ENCODE results near the gene ASPN.
A peak's percentile ranks its signal among the peaks of the same experiment; 100 is the strongest.

Gene ASPN

DNA sequence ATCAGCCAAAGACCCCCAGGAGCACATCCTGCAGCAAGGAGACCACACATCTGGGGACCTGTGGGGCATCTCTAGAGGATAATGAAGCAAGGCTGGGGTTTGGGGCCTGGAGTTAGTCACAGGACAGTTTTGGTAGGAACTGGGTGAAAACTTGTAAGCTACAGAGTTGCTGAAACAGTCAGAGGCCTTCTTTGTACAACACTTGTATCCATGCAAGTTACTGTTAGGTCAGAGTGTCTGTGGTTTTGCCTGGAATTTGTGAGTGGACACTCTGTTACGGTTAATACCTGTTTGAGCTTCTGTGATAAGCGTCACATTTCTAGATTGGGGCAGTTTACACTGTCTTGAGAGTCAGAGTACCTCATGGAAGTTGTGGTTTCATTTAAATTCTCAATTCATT is 22.6 kb upstream of the ASPN start:
- no peak for DNase-seq (ENCODE audit: low read depth)

- no peak for DNase-seq (ENCODE audit: low read depth)
Measured at GRCh38 chr9:92503156-92503555, 20.9 kb upstream of the ASPN start.

DNA sequence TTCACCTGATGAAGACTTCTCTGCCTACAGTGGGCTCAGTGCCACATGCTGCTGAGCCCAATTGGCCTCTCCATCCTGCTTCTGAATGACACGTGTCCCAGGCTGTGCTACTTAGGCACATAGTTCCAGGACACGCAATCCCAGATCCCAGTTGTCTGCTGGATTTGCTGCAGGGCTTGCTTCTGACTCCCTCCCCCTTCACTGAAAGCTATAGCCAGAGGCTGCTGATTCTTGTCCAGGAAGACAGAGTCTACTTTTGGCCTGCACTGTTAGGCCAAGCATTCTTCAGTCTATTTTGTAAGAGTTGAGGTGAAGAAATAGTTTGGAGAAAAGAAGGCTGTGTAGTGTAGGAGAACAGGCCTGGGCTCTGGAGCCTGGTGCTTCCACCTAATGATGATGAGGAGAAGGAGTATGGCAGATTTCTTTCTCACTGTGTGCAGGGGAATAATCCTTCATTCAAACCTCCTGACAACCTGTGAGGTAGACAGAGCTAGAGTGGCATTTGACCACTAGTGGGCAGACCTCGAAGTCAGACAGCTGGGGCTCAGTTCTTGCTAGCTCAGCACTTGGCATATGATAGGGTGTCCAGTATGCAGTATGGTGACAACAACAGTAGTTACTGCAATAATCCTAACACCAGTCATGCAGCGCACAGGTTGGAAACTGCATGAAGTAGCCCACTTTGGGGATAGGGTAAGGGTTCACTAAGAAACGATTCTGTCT is 19.5 kb upstream of the ASPN start:
- DNase-seq (ENCODE audit: low read depth): peak; percentile 50

DNA sequence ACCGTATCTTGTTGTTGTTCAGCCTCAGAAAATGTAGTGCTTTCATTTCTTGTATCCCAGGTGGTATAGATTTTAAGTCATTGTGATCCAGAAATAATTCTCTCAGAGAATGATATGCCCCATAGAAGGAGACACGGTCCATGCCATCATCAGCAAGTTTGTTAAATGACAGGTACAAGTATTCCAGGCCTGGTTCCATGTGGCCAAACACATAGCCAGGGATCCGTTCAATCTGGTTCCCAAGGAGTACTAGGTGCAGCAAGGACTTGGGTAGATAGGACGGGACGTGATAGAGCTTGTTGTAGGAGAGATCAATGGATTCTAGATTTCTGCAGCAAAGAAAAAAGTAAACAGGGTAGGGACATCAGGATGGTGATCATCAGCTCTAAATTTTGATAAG is 18.4 kb upstream of the ASPN start:
- no peak for DNase-seq (ENCODE audit: low read depth)

DNA sequence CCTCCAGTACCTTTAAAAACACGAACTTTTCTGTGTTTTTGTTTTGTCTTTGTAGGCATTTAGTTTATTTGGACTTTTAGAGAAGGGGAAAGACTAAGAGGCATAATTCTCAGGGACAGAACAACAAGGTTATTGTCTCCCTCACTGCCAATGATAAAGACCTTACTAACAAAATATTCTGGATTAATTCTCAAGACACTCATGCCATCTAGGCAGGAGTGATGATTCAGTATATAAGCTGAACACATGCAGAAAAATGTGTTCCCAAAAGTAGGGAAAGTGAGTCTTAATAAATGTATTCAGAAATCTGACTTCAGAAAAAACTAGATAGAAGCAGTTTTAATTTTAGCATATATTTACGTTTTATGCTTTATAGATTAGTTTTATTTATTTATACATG is 17.4 kb upstream of the ASPN start:
- no peak for DNase-seq (ENCODE audit: low read depth)

GRCh38 chr9:92496396-92497176 is 14.3 kb upstream of the ASPN start:
- no peak for DNase-seq (ENCODE audit: low read depth)

- DNase-seq (ENCODE audit: low read depth): no peak
Measured at GRCh38 chr9:92494856-92495255, 12.6 kb upstream of the ASPN start.

DNA sequence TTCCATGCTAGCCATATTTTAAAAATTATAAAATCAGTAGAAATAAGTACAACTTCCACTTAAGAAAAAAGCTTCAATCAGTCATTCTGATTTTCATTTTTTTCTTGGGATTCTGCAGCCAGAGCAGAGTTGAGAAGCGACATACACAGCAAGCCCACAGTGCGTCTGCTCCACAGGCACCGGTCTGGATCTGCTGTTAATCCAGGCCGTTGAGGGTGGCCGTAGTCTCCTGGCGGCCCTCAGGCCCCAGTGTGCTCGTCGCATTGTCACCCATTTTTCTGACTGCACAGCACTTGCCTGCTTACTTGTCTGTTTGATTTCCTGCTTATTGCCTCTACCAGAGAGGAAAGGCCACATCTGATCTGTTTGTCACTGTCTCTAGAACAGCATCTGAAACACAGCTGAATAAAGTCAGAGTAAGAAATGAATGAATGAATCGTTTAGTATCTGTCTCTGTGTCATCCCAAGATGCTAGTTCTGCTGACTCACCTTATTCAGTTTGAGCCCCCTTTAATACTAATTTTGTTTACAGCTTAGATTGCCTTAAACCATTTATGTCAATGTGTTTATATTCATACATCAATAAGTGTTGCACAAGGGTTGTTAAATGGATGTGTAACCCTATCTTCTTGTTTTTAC is 11.6 kb upstream of the ASPN start:
- no peak for DNase-seq (ENCODE audit: low read depth)

GRCh38 chr9:92492781-92493401 is 10.6 kb upstream of the ASPN start:
- no peak for DNase-seq (ENCODE audit: low read depth)

GRCh38 chr9:92488681-92489550 is 6.6 kb upstream of the ASPN start:
- DNase-seq (ENCODE audit: low read depth): no peak

DNA sequence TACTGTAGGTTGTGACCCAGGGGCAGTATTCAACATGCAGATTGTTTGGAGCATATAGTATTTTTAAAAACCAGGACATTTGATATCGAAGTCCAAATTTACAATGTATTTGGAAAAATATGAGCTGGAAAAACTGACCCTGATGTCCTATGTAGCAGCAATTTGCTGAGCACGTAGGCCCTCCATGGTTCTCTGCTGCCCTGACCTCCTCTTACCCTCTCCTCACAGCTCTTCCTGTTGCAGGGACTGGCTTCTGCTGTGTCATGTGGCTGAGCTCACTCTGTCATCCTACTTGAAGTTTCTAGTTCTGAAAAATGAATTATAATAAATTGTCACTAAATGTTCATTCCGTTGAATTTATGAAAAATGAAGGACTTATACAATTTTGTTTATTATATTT is 4.1 kb upstream of the ASPN start:
- DNase-seq (ENCODE audit: low read depth): no peak

GRCh38 chr9:92484563-92484962 is 2.3 kb upstream of the ASPN start:
- DNase-seq (ENCODE audit: low read depth): no peak

DNA sequence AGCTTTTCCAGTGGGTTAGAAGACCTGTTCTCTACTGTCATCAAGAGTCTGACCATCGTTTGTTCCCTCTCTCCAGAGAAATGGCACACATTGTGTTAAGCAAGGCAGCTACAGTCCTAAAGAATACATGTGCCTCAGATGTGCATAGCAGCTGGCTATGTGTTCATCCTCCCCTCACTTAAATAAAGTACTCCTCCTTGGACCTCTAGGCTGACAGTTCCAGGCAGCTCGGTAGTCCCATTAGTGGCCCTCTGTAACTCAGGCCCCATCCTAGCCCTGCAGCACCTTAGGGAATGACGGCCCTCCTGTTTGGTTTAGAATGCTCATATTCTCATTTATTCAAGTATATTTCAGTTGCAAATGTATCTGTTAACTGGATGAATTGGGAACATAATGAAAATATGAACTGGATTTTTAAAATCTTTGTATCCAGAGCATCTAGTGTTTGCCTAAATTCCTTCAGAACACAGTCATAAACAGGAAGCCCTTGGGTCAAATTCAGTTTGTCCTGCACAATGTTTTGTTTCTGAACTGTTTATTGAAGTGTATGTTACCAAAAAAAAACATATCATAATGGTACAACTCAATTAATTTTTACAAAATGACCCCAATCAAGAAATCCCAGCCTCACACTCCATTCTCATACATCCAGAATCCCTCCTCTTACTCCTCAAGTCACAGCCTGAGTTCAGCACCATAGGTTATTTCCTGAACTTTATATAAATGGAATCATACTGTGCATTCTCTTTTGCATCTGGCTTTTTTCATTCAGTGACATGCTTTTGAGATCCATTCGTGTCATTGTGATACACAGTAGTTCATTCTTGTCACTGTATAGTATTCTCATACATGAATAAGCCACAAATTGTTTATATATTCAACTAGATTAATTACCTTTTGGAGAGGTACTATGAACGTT is 1.6 kb upstream of the ASPN start:
- DNase-seq (ENCODE audit: low read depth): no peak

- no peak for DNase-seq (ENCODE audit: low read depth)
Measured at GRCh38 chr9:92482805-92483204, 499 bp upstream of the ASPN start.

- DNase-seq (ENCODE audit: low read depth): no peak
Measured at GRCh38 chr9:92480986-92481633, 1.2 kb downstream of the ASPN start.

DNA sequence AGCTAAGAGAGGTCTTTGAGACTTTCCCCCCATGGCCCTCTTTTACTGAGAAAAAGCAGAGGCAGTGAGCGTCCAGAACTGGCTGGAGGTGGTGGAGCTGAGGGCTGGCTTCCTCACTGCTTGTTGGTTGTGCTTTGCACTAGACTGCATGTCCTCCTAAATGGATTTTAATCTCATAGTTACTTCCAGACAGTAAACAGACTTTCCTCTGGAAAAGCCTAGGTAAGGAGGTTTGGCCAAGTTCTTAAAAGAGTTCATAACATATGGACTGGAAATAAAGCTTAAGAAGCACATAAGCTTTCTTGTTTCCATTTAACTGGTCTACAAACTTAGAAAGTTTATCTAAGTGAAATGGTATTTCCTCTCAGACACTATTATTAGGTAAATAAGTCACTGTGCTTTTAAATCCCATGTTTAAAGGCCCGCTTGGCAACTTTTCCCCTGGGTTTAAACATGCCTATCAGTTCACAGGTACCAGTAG is 2.0 kb downstream of the ASPN start:
- no peak for DNase-seq (ENCODE audit: low read depth)

DNA sequence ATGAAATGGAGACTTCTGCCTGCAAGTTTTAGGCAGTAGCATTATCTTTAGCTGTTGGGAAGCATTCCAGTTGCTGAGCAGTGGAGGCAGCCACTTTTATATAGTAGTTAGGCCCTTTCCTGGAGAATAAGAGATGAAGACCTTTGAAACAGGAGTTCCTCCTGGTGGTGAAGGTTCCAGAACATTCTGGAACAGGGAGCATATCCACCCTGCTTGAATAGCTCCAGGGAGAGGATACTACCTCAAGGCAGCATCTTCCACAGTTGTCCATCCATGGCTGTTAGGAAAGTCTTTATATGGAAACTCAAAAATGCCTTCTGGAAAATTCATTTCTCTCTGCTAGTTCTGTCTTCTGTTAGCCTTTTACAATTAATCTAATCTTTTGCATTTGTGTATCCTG is 3.0 kb downstream of the ASPN start:
- DNase-seq (ENCODE audit: low read depth): no peak

GRCh38 chr9:92478783-92479182 is 3.5 kb downstream of the ASPN start:
- DNase-seq (ENCODE audit: low read depth): no peak

DNA sequence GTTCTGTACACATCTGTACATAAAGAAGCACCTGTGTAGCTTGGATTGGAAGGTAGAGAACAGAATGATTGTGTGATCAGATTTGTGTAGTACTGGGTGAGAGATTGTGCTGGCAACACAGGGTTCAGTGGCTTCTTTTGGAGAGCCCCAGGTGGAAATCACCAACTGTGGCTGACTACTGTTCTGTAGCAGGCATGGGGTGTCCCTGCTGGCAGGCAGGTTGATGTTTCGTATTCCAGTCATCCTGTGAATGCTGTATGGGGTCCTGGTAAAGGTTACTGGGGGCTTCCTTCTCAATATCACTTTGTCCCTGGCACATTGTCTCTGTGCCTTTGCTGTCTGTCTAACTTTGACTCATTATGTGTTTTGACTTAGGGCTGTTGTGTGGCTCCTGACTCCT is 5.3 kb downstream of the ASPN start:
- no peak for DNase-seq (ENCODE audit: low read depth)

DNA sequence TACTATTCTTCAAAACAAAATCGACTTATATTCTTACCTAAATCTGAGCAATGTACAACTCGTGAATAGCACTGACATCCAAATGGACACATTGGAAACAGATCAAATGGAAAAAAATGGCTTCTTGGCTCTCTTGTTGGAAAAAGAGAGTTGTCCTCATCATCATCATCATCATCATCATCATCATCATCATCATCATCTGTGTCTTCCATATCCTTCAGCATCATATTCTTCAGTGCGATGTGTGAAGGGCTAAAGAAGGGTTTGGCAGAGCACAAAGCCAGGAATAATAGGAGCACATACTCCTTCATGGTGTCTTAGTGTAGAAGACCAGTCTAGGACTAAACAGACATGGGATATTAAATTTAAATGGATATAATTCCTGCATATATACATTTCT is 7.7 kb downstream of the ASPN start:
- DNase-seq (ENCODE audit: low read depth): no peak

All from GM04503 (cell line).